HG02884 (cell line): Measurements from ENCODE around the gene OGA.

Experiments used
- ATAC-seq: cut with Tn5 transposase; IDR thresholded peaks from one replicate; pipeline ENCODE4 v1.9.1; 2021; ENCODE audit warnings: mild to moderate bottlenecking, moderate library complexity; ENCODE audit not compliant: unreplicated experiment

Gene OGA

DNA sequence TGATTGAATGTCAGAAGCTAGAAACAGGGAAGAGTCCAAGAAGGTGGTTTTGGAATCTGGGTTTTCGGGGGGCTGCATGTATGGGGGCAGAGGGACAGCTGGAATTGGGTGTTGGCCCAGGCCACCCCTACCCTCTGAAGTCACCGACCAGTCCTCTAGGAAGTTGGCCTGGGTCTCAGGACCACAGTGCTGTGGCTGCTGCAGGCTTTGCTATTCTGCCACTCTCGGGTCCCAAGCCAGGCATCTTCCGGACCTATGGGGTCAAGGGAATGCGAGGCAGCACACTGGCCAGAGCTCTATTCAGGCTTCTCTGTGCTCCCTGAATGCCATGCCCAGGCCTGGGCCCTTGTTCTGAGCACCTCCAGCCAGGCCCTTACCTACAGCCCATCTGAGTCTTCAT lies 55.5 kb downstream of the OGA start:
- ATAC-seq, result no peak

DNA sequence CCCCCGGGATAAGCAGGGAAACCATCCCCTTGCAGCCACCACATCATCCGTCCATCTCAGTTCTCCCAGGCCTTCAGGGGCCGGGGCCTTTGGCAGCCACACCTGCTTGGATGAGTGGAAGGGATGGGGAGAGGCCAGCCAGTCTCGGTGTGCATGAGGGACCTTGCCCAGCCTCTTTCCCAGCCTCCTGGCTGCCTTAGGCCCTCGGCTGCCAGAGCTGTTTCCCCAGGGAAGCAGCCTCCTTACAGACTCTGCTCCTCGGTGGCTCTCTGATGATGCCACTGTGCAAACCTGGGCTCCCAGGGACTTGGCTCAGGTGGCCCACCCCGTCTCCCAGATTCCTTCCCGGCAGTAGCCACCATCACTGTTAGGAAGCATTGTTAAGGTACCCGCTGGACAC lies 57.0 kb downstream of the OGA start:
- no peak for ATAC-seq

DNA sequence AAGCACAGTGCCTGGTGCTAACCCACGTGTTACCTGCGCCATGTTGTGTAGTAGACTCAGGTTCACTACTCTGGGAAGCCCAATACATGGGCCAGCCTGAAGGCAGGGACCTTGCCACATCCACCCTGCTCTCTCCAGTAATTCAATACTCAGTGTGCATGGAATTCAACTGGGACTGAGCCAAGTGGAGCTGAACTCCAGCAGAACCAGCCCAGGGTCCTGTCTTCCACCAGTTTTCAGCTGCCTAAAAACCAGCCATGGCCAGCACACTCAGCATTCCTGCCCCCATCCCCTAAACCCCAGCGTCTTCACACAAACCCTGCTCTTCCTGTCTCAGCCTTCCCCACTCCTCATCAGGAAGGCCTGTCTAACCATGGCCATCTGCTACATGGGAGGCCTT lies 57.7 kb downstream of the OGA start:
- no peak for ATAC-seq

DNA sequence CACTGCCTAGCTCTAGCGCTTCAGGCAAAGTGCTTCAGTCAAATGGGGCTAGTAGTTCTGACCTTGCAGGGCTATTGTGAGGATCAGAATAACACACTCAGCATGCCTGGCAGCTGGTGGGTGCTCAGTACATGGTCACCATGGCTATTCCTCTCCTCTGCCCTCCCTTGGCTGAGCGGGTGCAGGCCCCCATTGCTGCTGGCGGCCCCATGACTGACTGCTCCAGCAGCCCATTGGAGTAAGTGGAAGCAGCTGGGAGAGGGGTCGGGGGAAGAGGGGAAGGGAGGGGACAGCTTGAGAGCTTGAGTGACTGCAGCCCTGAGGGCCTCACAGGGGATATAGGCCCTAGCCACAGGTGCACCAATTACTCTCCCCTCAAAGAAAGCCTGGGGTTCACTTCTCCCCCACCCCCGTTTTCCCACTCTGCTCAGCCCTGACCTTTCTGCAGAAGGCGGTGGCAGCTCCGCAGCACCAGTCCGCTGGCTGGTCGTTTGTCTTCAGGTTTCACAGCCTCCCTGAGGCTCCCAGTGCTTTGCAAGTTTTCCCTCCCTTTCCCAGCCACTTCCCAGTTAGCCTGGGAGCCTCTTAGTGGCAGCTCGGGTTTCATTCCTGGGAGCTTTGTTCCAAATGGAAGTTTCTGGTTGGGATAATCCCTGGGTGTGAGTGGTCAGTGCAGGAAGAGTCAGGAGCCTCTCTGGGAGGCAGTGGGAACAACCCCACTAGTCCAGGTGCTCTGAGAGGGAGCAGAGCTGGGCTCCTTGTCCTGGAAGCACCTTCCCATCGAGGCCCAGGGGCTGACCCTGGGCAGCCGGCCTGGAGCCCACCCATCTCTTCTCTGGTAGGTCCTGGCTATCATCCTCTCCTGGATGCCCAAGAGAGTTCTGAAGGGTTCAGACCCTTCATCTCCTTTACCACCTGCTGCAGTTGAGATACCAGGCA lies 58.7 kb downstream of the OGA start:
- ATAC-seq, result no peak

DNA sequence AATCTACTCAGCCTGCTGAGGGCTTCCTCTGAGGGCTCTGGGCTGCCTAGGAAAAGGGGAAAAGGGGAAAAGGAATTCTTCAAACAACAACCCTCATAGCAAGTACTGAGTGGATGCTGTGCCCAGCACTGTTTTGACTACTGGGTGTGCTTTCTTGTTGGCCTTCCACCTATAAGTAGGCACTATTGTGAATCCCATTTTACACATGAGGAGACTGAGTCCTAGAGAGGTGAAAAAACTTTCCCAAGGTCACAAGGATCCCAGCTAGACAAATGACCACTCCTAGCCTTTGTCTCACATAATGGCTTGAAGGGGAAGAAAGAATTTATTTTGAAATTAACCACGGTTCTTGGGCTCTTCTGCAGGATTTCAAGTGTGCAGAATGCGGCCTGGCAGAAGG lies 59.4 kb downstream of the OGA start:
- ATAC-seq, result no peak

DNA sequence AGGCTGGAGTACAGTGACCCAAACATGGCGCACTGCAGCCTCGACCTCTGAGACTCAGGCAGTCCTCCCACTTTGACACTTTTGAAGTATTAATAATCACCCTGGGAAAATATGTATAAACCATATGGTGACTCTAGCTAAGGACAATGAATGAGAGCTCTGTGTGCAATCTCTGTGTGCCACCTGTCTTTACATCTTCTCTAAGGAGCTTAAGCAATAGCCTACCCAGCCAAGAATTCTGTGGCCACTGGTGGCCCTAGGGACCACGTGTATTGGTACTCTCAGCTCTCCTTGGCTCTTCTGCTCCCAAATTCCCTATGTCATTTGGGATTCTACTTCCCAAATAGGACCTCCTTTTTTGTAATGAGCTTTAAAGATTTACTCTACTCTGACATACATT lies 66.0 kb downstream of the OGA start:
- ATAC-seq, result no peak

DNA sequence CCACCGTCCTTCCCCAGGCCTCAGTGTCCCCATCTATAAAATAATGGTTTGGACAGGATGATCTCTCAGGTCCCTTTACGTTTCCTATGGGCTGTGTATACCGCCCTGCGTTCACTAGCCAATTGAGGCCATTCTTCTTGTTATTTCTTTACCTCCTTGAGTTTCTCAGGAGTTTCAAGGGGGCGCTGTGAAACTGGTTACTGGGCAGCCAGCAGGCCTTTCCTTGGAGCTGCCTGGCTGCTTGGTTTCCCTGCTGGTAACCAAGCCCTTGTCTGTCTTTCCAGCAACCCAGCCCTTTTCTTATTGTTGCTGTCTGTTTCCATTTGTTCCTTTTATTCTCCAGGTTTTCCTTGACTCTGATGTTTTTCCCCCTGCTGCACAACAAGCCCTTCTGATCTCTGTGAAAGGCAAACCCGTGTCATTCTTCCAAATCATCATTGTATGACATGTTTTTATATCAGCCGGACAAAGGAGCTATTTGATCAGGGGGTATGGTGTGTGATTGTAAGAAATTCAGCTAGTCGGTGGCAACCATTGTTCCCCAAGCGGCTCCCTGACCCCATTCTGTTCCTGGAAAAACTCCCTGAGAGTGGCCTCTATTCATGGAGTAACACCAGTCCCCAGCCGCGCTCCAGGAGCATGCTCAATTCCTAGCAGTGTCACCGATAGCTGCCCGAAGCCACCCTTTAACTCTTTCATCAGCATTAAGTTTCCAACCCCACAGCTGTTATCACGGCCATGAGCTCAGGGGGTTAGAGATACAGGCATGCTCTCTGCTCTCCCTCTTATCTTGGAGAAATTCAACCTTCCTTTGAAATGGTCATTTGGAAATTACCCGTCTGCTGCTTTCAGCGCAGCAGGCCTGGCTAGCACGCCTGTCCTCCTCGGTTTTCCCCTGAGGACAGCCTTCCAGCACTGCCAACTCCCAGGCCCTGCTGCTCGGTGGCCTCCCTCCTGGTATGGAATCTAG lies 68.9 kb downstream of the OGA start:
- no peak for ATAC-seq

DNA sequence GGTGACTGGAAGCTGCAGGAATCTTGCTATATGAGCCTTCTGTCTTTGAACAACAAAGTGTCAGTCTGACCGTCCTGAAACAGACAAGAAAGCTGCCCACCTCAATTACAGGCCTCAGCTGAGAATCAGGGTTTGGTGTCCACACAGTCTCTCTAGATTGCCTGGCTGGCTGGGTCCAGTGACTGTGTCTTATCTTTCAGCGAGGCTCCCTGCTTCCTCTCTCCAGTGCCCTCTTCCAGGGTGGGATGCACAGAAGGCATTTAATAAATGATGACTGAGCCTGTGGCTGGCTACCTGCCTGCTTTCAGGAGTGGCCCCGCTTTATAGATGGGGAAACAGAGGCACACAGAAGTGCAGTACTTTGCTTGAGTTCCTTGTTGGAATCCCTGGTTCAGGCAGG lies 69.7 kb downstream of the OGA start:
- no peak for ATAC-seq

DNA sequence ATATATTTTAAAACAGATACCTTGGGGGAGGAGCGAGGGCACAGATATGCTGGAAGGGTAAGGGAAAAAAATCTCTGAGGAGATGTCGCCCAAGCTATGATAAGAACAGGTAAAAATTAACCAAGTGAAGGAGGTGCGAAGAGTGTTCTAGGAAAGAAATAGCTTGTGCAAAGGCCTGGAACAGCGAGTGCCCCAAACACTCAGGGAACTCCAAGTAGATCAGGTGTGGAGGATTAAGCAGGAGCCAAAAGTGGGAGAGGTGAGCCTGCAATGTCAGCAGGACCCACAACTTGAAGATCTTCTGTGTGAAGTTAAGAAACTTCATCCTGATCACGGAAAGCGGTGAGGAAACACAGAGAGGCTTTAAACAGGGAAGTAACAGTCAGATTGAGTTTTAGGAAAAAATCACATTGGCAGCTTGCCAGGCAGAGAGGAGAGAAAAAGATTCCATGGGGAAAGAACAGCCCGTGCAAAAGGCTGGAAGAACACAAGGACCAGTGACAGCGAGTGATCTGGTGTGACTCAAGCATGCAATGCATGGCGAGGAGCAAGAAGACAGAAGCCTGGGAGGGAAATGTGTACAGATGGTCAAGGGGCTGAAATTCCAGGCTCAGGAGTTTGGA lies 73.1 kb downstream of the OGA start:
- ATAC-seq, result no peak

DNA sequence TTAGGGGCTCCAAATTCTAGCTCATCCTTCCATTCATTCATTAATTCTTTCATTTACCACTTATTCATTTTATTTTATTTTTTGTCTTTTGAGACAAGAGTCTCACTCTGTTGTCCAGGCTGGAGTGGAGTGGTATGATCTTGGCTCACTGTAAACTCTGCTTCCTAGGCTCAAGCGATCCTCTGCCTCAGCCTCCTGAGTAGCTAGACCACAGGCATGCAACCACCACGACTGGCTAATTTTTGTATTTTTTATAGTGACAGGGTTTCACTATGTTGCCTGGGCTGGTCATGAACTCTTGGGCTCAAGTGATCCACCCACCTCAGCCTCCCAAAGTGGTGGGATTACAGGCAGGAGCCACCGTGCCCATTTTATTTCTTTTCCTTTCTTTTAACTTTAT lies 74.0 kb downstream of the OGA start:
- no peak for ATAC-seq

DNA sequence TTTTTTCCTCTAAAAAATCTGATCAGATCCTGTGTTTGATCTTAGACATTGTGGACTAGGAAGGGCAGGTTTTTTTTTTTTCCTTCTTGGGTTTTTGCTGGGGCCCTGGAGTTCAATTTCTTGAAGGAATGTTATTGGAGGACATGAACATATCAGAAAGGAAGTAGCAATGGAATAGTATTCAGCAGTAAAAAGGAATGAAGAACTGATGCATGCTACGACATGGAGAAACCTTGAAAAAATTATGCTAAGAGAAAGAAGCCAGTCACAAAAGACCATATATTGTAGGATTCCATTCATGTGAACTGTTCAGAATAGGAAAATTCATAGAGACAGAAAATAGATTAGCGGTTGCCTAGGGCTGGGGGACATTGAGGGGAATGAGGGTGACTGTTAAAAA lies 76.3 kb downstream of the OGA start:
- no peak for ATAC-seq

DNA sequence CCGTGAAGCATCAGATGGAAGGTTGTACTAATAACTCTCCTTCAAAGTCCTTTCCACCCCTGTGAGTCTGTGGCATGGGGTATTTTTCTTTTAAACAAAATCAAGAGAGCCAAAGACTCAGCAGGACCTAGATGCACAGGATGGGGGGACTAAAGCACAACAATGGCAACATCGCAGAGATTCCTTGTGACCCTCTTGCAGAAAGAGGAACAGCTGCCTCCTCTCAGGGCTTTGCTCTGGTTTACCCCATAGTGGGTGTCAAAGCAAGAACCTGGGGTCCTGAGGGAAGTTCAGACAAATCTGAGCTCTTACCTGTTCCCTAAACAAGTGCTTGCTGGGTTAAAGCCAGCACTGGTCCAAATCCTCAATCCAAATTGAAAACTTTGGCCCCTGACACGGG lies 81.6 kb downstream of the OGA start:
- no peak for ATAC-seq
